Stimulated activated CD4-positive, alpha-beta T cell treated with anti-CD3 and anti-CD28 coated beads, Interleukin-2, amount 100 ng/mL, for 24 hours (primary cell): ENCODE data around the gene RNF2.
"Not testable (repeated sequence)": the region's sequence is repeated elsewhere in the genome, so short reads cannot be mapped to it uniquely, and the experiment has no call there.

Source experiments
- DNase-seq, 2 donors: peaks; one replicate each; pipeline ENCODE4 v3.0.0-alpha.2; 2020

The RNF2 gene

DNA sequence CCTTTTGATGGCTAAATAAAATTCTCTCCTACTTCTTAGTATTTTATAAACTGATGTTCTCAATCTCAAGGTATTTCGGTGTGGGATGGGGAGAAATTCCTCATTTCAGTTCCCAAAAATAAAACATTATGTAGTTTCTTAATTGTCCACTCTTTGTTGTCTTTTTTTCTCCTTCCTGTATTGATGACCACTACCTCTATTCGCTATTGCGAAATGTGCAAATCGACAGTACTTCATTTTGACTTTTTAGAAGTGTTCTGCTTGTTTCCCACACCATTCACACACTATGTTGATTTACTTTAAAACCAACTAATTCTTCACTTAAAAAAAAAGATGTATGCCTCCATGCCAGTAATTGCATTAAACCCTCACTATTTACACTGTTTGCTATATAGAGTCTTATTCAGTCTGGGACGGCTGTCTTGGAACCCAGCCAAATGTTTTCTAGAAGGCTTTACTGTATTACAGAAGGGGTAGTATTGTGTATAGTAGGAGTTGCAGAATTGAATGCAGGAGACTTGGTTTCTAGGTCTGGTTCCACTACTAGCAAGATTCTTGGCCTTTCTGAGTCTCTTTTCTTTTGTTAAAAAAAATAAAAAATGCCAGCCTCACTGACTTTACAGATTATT is 5.6 kb downstream of the RNF2 start:
- DNase-seq = no peak

DNA sequence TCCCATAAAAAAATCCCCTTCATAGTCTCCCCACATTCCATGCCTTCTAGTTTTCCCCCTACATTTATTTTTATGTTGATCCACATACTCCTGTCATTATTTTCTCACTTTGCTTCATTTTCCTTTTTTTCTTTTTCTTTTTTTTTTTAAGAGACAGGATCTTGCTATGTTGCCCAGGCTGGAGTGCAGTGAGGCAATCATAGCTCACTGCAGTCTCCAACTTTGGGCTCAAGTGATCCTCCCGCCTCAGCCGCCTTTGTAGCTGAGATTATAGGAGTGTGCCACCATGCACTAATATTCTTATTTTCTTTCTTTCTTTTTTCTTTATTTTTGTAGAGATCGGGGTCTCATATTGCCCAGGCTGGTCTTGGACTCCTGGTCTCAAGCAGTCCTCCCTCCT is 7.8 kb downstream of the RNF2 start:
- no peak for DNase-seq

DNA sequence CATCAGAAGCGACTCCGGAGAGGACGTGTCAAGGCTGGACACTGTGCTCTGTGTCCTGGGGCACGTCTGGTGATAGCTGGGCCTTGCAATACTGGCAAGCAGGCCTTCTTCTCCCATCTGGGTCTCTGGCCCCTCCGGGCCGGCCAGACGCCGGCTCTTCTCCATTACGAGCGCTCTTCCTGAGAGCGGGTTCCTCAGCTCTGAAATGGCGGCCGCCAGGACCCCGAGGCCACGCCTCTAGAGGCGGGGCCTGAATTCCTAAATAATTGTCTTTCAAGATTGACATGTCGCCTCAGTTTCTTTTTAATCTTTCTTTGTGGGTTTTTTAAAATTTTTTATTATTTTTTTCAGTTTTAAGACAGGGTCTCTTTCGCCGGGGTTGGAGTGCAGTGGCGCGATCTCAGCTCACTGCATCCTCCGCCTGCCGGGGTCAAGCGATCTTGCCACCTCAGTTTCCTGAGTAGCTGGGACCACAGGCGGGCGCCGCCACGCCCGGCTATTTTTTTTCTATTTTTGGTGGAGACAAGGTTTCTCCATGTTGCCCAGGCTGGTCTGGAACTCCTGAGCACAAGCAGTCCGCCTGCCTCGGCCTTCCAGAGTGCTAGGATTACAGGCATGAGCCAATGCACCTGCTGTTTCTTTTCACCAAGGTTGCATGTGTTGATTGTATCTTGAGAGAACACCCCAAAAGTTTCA is 9.2 kb downstream of the RNF2 start:
- no peak for DNase-seq

DNA sequence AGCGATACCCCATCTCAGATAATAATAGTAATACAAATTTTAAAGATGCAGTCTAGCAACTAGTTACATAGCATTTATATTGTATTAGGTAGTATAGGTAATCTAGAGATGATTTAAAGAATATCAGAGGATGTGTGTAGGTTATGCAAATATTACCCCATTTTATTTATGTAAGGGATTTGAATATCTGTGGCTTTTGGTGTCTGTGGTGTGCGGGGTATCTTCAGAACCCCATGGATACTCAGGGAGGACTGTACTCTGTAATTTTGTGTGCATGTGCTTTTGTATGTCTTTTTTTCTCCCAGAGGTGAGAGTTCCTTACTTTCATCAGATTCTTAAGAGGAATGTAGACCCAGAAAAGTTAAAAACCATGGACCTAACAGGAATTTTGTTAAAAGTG is 12.8 kb downstream of the RNF2 start:
- DNase-seq = no peak

DNA sequence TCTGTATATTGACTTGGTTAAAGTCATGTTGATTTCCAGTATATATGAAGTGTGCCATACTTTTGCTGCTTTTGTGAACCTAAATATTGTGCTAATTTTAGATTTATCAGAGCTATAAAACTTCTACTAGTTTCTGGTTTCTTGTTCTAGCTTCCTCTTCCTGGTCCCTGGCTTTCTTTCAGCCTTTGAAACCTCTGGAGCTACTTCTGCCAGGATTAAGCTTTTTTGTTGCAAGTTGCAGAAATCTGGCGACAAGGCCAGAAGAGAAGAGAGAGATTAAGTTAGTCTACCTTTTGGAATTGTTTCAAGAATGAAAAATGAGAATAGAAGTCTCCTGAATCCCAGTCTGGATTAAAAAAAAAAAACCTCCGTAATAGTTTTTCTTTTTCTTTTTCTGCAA is 13.5 kb downstream of the RNF2 start:
- DNase-seq = no peak

DNA sequence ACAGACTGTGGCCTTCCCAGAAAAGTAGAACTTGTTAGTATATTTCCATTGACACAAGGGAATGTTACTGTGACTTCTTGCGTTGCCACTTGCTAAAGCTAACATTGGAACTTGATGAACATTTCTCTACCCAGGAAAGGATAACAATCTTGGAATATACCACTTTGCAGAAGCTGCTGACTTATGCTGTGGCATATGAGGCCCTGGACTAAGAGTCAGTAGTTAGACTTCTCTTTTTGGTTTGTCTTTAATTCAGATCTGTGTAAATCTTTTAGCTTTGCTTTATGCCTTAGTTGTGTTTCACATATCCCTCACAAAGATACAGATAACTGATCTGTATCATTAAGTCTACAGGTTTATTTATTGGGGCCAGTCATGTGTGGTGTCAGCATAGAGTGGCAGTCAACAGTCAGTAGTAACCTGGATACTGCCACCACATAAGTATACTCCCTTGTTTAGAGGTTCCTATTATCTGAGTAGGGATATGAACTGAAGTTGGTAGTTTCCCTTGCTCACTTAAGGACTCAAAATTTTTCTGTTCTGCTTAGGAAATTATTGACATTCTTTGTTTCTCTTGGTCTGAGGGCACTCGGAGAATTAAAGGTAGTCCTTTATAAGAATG is 14.7 kb downstream of the RNF2 start:
- no peak for DNase-seq

DNA sequence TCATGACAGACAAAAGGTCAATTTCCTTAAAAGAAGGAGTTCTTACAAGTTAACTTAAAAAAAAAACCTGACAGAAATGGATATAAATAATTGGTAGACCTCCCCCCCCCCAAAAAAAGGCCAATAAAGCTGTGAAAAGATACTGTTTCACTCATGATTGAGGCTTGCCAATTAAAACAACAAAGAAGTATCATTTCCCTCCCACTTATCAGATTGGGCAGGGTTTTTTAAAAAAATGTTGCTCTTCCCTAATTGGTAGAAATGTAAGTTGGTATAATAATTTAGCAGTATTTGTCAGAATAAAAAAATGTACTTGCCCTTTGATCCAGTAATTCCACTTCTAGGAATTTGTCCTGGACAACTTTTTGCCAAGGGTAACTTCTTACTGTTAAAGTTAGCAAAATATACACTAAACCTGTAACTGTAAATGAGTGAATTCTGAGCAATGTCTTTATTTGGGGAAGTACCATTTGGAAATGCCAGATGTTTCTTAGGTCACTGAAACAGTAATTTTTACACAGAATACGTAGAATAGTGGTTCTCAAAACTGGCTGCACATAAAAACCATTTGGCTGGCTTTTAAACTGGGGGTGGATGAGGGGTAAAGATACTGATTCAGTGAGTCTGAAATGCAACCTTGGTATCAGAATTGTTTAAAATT is 17.5 kb downstream of the RNF2 start:
- no peak for DNase-seq

DNA sequence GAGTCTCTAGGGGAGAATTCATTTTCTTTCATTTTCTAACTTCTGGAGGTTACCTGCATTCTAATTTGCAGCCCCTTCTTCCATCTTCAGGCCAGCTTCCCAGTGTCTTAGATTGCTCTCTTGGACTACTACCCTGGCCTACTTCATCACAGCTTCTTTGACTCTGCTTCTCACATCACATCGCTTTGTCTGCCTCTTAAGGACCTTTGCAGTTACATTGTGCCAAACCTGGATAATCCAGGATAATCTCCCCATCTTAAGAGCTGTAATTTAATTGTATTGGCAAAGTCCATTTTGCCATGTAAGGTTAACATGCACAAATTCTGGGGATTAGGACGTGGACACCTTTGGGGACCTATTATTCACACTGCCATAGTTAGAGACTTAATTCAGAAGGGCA is 18.4 kb downstream of the RNF2 start:
- DNase-seq = no peak

DNA sequence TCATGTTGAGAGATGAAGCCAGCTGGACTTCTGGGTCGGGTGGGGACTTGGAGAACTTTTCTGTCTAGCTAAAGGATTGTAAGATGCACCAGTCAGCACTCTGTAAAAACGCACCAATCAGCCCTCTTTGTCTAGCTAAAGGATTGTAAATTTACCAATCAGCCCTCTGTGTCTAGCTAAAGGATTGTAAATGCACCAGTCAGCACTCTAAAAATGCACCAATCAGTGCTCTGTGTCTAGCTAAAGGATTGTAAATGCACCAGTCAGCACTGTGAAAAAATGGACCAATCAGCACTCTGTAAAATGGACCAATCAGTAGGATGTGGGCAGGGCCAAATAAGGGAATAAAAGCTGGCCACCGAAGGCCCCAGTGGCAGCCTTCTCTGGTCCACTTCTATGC is 19.6 kb downstream of the RNF2 start:
- DNase-seq = not testable (repeated sequence)

DNA sequence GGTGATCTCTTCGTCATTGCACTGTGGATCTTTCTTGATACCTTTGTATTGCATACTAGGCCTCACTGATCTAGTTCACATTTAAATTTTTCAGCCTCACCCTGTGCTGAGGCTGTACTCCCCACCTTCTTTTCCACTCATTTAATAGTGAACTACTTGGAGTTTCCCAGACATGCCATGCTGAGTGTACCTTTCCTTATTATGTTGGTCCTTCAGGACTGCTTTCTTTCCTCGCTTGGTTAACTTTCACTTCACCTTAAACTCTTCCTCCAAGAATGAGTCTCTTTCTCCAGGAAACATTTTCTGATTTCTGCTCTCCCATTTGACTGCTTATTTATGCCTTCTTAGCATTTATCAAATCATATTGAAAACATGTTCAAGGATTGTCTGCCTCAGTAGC is 20.8 kb downstream of the RNF2 start:
- DNase-seq = no peak

DNA sequence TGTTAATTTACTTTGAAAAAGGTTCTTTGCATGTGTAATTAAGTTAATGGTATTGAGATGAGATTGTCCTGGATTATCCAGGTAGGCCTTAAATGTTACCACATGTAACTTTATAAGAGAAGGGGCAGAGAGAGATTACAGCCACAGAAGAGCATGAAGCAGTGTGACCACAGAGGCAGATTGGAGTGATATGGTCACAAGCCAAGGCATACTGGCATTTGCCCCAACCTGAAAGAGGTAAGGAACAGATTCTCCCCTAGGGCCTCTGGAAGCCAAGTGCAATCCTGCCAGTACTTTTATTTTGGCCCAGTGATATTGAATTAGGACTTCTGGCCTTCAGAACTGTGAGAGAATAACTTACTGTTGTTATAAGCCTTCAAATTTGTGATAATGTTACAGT is 23.0 kb downstream of the RNF2 start:
- DNase-seq = no peak

DNA sequence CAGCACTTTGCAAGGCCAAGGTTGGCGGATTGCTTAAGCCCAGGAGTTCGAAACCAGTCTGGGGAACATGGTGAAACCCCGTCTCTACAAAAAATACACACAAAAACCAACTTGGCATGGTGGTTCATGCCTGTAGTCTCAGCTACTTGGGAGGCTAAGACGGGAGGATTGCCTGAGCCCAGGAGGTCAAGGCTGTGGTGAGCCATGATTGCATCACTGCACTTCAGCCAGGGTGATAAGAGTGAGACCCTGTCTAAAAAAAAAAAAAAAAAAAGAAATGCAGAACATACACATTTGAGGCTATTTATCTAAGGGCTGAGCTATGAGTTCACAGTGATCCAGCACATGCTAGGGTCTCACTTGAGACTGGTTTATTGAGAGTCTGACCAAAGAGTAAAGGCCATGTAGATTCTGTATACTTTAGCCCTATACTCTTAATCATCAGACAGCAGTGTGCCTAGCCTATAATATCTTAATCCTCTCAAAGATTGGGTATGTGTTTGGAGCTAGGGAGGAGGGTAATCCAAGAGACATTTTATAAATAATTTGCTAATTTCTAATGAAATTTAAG is 23.9 kb downstream of the RNF2 start:
- no peak for DNase-seq

DNA sequence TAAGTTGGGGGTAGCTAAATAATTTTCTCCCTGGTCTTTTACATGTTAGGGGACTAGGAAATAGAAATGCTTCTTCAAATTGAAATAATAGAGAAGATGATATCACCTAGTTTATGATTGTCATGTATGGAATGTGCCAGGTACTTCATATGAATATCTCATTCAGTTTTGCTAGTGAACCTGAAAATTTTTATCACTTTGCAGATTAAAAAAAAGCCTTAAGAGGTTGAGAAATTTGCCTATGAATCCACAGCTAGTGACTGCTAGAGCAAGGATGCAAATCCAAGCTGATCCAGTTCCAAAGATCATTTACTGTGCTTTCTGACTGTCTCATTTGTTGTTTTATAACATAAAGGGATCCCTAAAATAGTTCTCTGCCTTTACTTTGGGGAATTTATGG is 24.7 kb downstream of the RNF2 start:
- DNase-seq = no peak

DNA sequence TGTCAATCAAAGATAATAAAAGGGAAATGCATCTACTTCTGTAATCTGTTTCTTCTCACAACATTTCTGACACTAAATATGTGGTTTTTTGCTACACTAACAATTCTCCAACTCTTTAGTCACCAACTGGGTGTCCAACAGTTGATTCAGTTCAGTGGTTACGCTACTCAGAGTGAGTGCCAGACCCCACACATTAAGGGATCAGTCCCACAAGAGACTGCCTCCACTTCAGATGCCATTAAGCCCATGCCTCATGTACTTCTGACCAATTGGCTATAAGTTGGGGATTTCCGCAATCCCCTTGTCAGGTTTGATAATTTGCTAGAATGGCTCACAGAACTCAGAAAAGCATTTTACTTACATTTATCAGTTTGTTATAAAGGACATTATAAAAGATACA is 28.4 kb downstream of the RNF2 start:
- no peak for DNase-seq

DNA sequence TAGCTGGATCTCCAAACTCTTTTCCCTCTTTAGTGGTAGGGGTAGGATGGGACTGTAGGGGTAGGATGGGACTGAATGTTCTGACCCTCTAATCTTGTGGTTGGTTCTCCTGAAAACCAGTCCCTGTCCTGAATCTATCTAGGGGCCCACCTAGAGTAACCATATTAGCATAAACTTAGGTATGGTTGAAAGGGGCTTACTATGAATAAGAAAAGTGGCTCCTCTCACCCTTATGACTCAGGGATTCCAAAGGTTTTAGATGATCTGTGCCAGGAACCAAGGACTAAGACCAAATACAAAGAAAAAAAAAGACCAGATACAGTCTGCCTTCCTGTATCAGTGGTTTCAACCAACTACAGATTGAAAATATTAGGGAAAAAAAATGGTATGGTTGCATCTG is 28.9 kb downstream of the RNF2 start:
- DNase-seq = no peak

DNA sequence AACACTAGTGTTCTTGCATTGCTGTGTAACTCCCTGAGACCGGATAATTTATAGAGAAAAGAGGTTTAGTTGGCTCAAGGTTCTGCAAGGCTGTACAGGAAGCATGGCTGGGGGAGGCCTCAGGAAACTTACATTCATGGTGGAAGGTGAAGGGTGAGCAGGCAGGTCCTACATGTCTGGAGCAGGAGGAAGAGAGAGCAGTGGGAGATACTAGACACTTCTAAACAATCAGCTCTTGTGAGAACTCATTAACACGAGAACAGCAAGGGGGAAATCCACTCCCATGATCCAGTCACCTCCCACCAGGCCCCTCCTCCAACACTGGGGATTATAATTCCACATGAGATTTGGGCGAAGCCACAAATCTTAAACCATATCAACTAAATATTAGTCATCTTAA is 30.1 kb downstream of the RNF2 start:
- DNase-seq = no peak

DNA sequence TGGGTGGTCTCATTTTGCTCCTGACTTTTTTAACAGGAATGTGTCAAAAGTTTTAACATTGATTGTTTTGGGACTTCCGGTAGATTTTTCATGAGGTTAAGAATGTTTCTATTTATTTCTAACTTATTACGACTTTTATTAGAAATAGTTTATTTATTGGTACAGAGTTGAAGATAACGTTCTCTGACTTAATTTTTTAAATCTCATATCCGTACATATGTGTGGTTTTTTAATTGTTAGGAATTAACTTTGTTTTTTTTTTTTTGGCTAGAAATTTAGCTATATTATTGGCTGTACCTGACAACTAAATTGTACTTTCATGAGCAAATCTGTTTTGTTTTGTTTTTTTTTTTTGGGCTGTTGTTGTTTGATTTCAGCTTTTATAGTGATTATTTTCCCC is 32.0 kb downstream of the RNF2 start:
- DNase-seq = no peak

DNA sequence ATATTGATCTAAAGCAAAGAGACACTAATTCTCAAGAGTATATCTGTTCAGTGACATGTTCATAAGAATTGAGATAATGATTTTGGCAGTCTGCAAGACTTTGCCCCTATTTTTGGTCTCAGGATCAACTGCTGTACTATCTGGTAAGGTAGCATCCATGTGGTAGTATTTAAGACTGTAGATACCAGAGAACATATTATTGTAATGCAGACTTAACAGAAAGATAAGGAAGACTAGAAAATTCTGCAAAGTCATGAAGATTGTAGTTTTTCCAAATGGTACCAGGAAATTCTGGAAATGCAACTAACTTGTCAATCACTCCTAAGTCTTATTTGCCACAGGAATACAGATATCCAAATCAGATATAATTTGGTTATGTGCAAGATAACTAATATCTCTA is 35.1 kb downstream of the RNF2 start:
- DNase-seq = no peak

DNA sequence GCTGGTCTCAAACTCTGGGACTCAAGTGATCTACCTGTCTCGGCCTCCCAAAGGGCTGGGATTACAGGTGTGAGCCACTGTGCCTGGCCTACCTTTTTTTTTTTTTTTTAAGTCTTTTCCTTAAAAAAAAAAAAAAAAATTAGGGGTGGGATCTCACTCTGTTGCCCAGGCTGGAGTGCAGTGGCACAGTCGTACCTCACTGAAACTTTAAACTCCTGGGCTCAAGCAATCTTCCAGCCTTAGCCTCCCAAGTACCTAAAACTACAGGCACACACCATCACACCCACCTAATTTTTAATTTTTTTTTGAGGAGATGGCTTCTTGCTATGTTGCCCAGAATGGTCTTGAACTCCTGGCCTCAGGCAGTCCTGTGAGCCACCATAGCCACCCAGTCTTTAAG is 38.5 kb downstream of the RNF2 start:
- no peak for DNase-seq

DNA sequence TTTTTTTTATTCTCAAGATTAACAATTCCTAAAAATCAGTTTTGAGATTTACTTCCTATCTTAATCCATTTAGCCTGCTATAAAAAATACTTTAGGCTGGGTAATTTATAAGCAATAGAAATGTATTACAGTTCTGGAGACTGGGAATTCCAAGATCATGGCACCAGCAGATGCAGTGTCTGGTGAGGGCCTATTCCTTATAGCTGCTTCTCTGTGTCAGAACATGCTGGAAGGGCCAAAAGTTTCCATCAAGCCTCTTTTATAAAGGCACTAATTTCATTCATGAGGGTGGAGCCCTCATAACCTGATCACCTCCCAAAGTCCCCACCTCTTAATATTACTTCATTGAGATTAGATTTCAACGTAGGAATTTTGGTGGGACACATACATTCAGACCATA is 41.7 kb downstream of the RNF2 start:
- no peak for DNase-seq

DNA sequence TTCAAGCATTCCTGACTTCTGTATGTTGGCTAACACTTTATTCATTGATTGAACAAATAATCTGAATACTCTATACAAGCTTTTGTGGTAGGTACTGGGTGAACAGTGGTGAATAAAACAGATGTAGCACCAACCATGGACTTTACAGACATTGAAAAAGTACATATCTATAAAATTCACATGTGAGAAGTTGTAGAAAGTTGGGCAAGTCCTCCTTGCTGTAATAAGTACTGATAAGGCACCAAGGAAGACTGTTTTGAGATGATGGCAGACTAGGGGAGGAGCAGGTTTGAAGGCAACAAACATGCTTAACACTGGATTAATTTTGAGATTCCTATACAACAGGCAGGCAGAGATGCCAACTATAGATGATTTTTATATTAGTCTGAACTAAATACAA is 42.4 kb downstream of the RNF2 start:
- DNase-seq = no peak

DNA sequence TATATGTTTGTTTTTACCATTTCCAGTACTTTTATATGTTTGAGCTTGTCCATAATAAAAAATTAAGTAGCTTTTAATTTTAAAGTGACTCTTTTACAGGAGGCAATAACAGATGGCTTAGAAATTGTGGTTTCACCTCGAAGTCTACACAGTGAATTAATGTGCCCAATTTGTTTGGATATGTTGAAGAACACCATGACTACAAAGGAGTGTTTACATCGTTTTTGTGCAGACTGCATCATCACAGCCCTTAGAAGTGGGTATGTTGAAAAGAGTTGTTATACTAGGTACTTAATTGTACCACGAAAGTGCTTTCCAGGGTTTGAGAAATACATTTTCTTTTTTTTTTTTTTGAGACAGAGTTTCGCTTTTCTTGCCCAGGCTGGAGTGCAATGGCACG is 46.1 kb downstream of the RNF2 start:
- no peak for DNase-seq

DNA sequence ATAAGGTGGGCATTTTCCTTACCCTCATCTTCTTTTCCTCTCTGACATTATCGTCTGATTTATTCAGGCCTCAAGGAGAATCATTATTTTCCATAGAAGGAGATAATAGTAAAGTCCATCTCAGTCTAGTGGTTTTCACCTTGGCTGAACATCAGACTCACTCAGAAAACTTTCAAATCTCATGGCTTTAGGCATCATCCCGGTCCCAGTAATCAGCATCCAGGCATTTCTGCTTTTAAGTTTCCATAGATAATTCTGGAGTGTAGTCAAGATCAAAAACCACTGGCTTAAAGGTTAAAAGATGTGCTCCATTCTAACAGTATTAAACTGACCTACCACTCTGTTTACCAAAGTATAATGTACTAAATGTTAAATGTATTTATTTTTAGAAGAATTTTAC is 49.4 kb downstream of the RNF2 start:
- DNase-seq = no peak

DNA sequence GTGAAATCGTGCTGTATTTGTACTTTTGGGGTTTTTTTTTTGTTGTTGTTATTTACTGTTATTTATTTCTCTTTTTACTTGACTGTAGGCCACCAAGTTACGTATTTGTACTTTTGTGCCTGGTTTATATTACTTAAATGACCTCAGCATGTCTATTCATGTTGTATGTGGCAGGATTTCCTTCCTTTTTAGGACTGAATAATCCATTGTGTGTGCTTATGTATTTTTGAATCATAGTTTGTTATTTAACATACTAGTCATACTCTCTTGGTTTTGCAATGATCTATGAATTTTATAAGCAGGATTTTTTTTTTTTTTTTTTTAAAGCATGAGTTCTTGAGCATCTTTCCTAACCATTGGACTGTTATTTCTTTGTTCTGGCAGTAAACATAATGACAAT is 51.2 kb downstream of the RNF2 start:
- no peak for DNase-seq
